ENCODE data around the gene HACD4.

HACD4 gene

DNA sequence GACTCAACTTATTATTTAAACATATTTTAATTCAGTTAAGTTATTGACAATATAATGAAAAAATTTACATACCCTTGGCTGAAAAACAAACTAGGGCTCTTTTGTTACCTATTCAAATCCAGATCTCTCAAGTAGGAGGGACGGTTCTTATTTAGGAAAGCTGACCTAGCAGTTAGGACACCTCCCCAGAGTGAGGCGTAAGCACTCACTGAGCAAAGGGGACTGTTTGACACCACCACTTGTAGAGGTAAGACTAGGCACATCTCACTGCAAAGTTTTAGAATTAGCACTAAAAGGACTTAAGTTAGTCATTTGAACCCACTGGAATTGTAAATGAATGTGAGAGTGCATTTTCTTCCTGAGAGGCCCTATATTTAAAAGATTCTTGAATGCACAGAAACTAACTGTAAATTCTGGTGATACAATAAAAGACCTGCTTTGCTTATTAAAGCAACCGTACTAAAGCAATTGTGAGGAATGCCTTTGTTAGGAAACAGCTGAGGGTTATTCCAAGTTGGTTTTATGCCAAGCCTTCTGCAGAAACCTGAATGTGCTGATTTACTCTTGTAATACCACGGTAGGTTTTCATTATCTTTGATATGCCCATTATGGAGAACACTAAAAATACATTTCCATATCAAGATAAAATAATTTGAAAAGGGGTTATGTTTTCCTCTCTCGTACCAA lies 16.2 kb downstream of the HACD4 start:
- no peak overlapping the region for H3K4me3 ChIP-seq (ENCODE audit: low read length)
- H3K4me1 ChIP-seq (ENCODE audit: control insufficient read depth, insufficient read depth, low read length): peaks cover 2% of the 10 kb centered on the region
- H3K36me3 ChIP-seq (ENCODE audit: control insufficient read depth, insufficient read depth, low read length): no peaks in the 10 kb centered on the region
- peak overlapping the region; percentile 1 for H3K27ac ChIP-seq (ENCODE audit: low read depth, low read length)
- no peaks in the 10 kb centered on the region for H3K27me3 ChIP-seq (ENCODE audit: control insufficient read depth, insufficient read depth, low read length)
- no peak overlapping the region for H3K9ac ChIP-seq (ENCODE audit: low read length)

DNA sequence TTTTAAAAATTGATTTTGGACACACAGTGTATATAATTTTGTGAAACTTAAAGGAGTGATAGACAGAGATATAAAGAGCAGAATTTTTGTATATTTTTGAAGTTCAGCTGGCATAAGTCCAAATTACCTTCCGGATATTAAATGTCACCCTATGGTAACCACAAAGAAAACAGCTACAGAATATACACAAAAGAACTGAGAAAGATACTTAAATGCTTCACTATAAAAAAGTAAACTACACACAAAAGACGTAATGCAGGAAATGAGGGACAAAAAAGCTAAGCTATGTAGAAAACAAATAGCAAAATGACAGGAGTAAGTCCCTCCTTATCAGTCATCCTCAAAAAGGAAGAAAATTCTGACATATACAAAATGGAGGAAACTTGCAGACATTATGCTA lies 29.4 kb downstream of the HACD4 start:
- Histone ChIP-seq H3K4me1 (ENCODE audit: control insufficient read depth, insufficient read depth, low read length) (peaks cover 8% of the 10 kb centered on the region), H3K9ac (ENCODE audit: low read length) (no peak overlapping the region), H3K27ac (ENCODE audit: low read depth, low read length) (no peak overlapping the region), H3K27me3 (ENCODE audit: control insufficient read depth, insufficient read depth, low read length) (no peaks in the 10 kb centered on the region), H3K4me3 (ENCODE audit: low read length) (no peak overlapping the region), H3K36me3 (ENCODE audit: control insufficient read depth, insufficient read depth, low read length) (no peaks in the 10 kb centered on the region)

DNA sequence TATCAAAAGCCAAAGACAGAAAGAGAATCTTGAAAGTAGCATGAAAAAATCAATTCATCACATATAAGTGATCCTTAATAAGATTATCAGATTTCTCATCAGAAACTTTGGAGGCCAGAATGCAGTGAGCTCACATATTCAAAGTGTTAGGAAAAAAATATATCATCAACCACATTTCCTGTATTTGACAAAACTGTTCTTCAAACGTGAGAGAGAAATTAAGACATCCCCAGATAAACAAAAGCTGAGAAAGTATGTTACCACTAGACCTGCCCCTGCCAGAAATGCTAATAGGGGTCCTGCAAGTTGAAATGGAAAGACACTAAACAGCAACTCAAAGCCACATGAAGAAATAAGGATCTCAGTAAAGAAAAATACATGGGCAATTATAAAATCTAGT lies 29.9 kb downstream of the HACD4 start:
- H3K4me1 ChIP-seq (ENCODE audit: control insufficient read depth, insufficient read depth, low read length): peaks cover 8% of the 10 kb centered on the region
- H3K9ac ChIP-seq (ENCODE audit: low read length): no peak overlapping the region
- no peak overlapping the region for H3K4me3 ChIP-seq (ENCODE audit: low read length)
- no peaks in the 10 kb centered on the region for H3K36me3 ChIP-seq (ENCODE audit: control insufficient read depth, insufficient read depth, low read length)
- no peak overlapping the region for H3K27ac ChIP-seq (ENCODE audit: low read depth, low read length)
- no peaks in the 10 kb centered on the region for H3K27me3 ChIP-seq (ENCODE audit: control insufficient read depth, insufficient read depth, low read length)

DNA sequence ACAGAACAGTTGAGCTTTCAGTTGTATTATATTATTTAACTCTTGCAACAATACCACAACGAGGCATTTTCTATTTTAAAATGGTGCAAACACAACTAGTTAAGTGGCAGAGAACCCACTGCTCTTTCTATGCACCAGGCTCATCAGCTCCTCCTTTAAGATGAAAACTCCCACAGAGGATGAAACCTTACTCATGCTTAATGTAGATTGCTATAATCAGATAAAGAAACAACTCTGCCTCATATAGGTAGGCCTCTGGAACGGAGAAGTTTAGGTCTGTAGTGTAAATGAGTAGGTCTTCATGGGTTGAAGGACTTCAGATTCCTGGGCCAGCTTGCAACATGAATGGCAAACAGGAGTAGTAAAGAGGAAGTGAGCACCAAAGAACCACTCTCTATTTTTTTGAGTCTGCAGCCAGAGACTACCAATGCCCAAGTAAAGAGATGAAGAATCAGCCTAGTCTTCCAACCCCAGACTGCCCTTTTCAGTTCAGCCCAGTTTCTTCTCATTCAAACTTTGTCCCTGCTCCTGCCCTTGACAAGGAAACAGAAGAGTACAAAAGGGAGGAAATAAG lies 33.9 kb downstream of the HACD4 start:
- Histone ChIP-seq H3K27me3 (ENCODE audit: control insufficient read depth, insufficient read depth, low read length) (no peaks in the 10 kb centered on the region), H3K27ac (ENCODE audit: low read depth, low read length) (peak overlapping the region; percentile 75), H3K36me3 (ENCODE audit: control insufficient read depth, insufficient read depth, low read length) (peaks cover 2% of the 10 kb centered on the region), H3K9ac (ENCODE audit: low read length) (no peak overlapping the region), H3K4me1 (ENCODE audit: control insufficient read depth, insufficient read depth, low read length) (peaks cover 8% of the 10 kb centered on the region), H3K4me3 (ENCODE audit: low read length) (no peak overlapping the region)

DNA sequence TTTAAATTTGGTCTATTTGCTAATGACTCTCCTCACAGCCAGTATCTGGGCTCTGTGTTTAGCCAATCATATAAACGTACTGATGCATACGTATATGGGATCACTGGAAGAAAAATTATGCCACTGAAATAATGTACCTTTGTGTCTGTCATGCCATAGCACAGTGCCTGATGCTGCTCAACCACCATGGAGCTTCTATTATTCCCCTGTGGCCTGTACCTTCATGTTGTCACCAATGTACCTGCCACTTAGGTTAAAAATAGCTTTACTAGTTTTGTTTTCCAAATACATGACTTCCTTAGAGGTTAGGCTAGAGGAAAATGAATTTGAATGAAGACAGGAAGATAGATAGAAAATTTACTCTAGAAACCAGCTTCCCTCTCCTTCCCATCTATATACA lies 34.6 kb downstream of the HACD4 start:
- Histone ChIP-seq H3K36me3 (ENCODE audit: control insufficient read depth, insufficient read depth, low read length) (peaks cover 2% of the 10 kb centered on the region), H3K27ac (ENCODE audit: low read depth, low read length) (peak overlapping the region; percentile 1), H3K27me3 (ENCODE audit: control insufficient read depth, insufficient read depth, low read length) (no peaks in the 10 kb centered on the region), H3K4me3 (ENCODE audit: low read length) (no peak overlapping the region), H3K9ac (ENCODE audit: low read length) (no peak overlapping the region), H3K4me1 (ENCODE audit: control insufficient read depth, insufficient read depth, low read length) (peaks cover 8% of the 10 kb centered on the region)

DNA sequence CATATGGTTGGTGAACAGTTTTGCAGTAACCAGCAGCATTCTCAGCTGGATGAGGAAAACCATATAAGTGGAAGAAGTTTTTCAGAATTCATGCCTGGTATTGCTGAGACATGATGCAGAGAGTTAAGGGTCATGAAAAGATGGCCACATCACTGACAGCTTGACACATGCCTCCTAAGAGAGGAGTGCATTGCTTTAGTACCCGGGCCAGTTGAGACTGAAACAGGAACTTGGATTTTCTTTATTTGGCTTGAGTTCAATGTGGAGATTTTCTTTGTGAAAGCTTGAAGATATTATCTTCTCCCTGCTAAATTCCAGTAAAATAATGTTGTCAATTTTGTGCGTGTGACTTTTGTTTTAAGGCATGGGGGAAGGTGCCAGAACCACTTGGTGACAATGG lies 35.8 kb downstream of the HACD4 start:
- Histone ChIP-seq H3K9ac (ENCODE audit: low read length) (no peak overlapping the region), H3K36me3 (ENCODE audit: control insufficient read depth, insufficient read depth, low read length) (peaks cover 2% of the 10 kb centered on the region), H3K27ac (ENCODE audit: low read depth, low read length) (no peak overlapping the region), H3K27me3 (ENCODE audit: control insufficient read depth, insufficient read depth, low read length) (no peaks in the 10 kb centered on the region), H3K4me1 (ENCODE audit: control insufficient read depth, insufficient read depth, low read length) (peaks cover 8% of the 10 kb centered on the region), H3K4me3 (ENCODE audit: low read length) (no peak overlapping the region)

DNA sequence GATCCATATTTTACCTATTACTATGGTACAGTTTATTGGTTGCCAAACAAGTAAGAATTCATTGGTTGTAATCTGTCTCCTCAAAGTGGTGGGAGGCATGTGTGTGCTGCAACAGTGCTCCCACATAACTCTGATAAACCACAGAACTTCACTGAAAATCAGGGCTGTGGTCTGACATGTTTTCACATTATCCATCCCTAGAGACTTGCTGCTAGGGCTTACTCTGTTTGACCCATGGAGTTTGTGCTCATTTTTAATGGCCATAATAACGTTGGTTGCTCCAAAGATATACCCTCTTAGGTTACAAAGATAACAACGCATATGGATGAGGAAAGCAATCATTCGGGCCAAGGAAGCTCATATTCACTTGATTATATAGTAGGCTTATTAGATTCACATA lies 37.0 kb downstream of the HACD4 start:
- H3K36me3 ChIP-seq (ENCODE audit: control insufficient read depth, insufficient read depth, low read length): peaks cover 8% of the 10 kb centered on the region
- H3K27me3 ChIP-seq (ENCODE audit: control insufficient read depth, insufficient read depth, low read length): no peaks in the 10 kb centered on the region
- no peak overlapping the region for H3K9ac ChIP-seq (ENCODE audit: low read length)
- no peak overlapping the region for H3K27ac ChIP-seq (ENCODE audit: low read depth, low read length)
- peaks cover 9% of the 10 kb centered on the region for H3K4me1 ChIP-seq (ENCODE audit: control insufficient read depth, insufficient read depth, low read length)
- H3K4me3 ChIP-seq (ENCODE audit: low read length): no peak overlapping the region

DNA sequence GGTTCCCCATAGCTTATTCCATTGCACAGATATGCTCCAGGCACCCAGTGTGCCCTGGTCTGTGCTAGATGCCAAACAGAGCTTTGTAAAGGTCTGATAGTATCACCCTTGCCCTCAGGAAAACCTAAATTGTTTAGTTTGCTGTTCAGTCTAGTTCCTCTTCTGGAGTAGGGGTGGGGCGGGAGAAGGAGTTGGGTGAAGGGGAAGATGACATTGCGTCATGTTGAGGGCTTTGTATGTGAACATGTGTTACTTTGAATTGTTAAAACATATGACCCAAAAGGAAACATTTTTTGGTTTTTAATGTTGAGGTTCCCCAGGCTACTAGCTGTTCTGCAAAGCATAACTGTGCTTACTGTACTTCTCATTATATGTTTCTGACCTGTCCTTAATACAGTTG lies 40.6 kb downstream of the HACD4 start:
- Histone ChIP-seq H3K27me3 (ENCODE audit: control insufficient read depth, insufficient read depth, low read length) (no peaks in the 10 kb centered on the region), H3K4me3 (ENCODE audit: low read length) (no peak overlapping the region), H3K4me1 (ENCODE audit: control insufficient read depth, insufficient read depth, low read length) (peaks cover 6% of the 10 kb centered on the region), H3K27ac (ENCODE audit: low read depth, low read length) (no peak overlapping the region), H3K36me3 (ENCODE audit: control insufficient read depth, insufficient read depth, low read length) (peaks cover 8% of the 10 kb centered on the region), H3K9ac (ENCODE audit: low read length) (no peak overlapping the region)

DNA sequence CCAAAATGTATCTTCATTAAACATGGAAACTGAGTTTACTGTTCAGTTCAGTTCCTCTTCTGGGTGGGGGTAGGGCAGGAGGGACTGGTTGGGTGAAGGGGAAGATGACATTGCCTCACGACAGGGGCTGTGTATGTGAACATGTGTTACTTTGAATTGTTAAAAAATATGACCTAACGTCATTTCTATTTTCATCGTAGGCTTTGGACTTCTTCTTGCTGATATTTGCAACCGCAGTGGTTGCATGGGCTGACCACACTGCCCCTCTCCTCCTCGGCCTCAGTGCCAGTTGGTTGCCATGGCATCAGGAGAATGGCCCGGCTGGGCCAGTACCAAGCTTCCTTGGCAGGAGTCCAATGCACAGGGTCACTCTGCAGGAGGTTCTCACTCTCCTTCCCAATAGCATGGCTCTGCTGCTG lies 41.5 kb downstream of the HACD4 start:
- Histone ChIP-seq H3K4me1 (ENCODE audit: control insufficient read depth, insufficient read depth, low read length) (peaks cover 6% of the 10 kb centered on the region), H3K9ac (ENCODE audit: low read length) (no peak overlapping the region), H3K27me3 (ENCODE audit: control insufficient read depth, insufficient read depth, low read length) (no peaks in the 10 kb centered on the region), H3K27ac (ENCODE audit: low read depth, low read length) (no peak overlapping the region), H3K36me3 (ENCODE audit: control insufficient read depth, insufficient read depth, low read length) (peaks cover 8% of the 10 kb centered on the region), H3K4me3 (ENCODE audit: low read length) (no peak overlapping the region)

DNA sequence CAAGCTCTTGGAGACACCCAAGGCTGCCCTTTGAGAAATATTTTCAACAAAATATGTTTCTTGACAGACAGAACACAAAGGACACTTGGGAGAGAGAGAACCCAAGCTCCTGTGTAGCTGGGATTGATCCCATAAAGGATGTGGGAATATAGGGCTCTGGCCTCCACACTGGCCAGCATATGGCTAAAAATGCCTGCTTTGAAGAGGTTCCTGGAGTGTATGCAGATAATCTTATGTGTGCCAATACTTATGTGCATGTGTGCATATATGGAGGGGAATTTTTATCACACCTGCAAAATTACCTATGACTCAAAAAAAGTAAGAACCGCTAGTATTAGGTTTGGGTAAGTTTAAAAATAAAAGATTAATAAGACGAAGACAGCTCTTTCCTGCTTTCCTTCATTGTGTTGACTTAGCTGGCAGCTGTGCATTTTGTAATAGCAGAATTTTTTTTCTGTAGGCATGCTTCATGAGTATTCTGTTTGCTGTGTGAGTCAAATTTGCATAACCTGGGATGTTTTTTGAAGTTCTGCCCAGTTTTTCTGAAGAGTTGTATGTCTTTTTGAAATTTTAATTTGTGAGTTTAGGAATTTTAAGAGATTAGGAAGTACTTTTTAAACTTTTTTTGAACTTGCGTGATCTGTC lies 42.6 kb downstream of the HACD4 start:
- no peak overlapping the region for H3K4me3 ChIP-seq (ENCODE audit: low read length)
- no peaks in the 10 kb centered on the region for H3K27me3 ChIP-seq (ENCODE audit: control insufficient read depth, insufficient read depth, low read length)
- H3K4me1 ChIP-seq (ENCODE audit: control insufficient read depth, insufficient read depth, low read length): peaks cover 6% of the 10 kb centered on the region
- H3K36me3 ChIP-seq (ENCODE audit: control insufficient read depth, insufficient read depth, low read length): peaks cover 8% of the 10 kb centered on the region
- no peak overlapping the region for H3K27ac ChIP-seq (ENCODE audit: low read depth, low read length)
- H3K9ac ChIP-seq (ENCODE audit: low read length): no peak overlapping the region

DNA sequence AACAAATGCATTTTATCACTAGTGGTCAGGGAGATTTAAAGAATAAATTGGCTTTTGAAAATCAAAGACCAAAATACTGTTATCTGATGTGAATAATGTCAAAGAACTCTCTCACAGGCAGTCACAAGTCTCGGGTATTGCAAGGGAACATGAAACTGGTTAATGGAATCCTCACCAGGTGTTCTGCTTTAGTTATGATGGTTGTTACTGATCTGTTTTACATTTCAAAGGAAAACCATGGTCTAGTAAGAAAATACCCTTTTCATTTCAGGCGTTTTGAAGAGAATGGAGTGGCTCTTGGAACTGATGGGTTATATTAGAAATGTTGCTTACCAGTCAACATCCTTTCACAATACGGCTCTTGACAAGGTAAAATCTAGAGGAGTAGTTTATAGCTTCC lies 43.4 kb downstream of the HACD4 start:
- Histone ChIP-seq H3K27me3 (ENCODE audit: control insufficient read depth, insufficient read depth, low read length) (no peaks in the 10 kb centered on the region), H3K27ac (ENCODE audit: low read depth, low read length) (no peak overlapping the region), H3K4me3 (ENCODE audit: low read length) (no peak overlapping the region), H3K36me3 (ENCODE audit: control insufficient read depth, insufficient read depth, low read length) (peaks cover 8% of the 10 kb centered on the region), H3K9ac (ENCODE audit: low read length) (no peak overlapping the region), H3K4me1 (ENCODE audit: control insufficient read depth, insufficient read depth, low read length) (peaks cover 6% of the 10 kb centered on the region)

DNA sequence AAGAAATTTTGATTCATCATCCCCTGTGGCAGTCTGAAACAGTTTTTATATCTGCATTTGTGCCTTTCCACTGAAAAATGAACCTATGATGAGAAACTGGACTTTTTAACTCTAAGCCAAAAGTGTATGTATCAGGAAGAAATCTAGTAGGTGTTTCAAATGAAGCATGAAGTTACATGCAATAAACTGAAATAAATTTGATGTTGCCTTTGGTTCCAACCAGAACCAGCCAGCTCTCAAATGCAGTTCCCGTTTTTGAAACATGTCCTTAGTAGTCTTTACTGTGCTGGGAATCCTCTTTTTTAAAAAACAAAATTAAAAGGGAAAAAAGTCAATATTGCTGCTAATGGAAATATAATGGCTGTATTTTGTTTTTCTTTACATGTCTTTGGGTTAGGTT lies 43.9 kb downstream of the HACD4 start:
- peaks cover 6% of the 10 kb centered on the region for H3K4me1 ChIP-seq (ENCODE audit: control insufficient read depth, insufficient read depth, low read length)
- no peak overlapping the region for H3K4me3 ChIP-seq (ENCODE audit: low read length)
- peaks cover 6% of the 10 kb centered on the region for H3K36me3 ChIP-seq (ENCODE audit: control insufficient read depth, insufficient read depth, low read length)
- no peaks in the 10 kb centered on the region for H3K27me3 ChIP-seq (ENCODE audit: control insufficient read depth, insufficient read depth, low read length)
- H3K9ac ChIP-seq (ENCODE audit: low read length): no peak overlapping the region
- H3K27ac ChIP-seq (ENCODE audit: low read depth, low read length): no peak overlapping the region

Measured in rectal smooth muscle tissue (tissue), 1 donor.